ENCODE measurements around the gene PIAS4. TPM values are rescaled to one million over a fixed set of nuclear protein-coding genes. Genes with fewer than 3 reads are reported as not detected.
A peak's percentile ranks its signal among the peaks of the same experiment; 100 is the strongest.

PIAS4 gene
- total RNA-seq, 1 donor from 2014 or later: 22.2 TPM

- DNase-seq (ENCODE audit: low read depth): no peak
Observed at GRCh38 chr19:3977242-3978143, 30.0 kb upstream of the PIAS4 start.

GRCh38 chr19:3978145-3978544 is 29.4 kb upstream of the PIAS4 start:
- no peak for DNase-seq (ENCODE audit: low read depth)

- no peak for DNase-seq (ENCODE audit: low read depth)
Observed at GRCh38 chr19:3979289-3979673, 28.3 kb upstream of the PIAS4 start.

GRCh38 chr19:3979674-3980352 is 27.7 kb upstream of the PIAS4 start:
- no peak for DNase-seq (ENCODE audit: low read depth)

GRCh38 chr19:3980353-3981251 is 26.9 kb upstream of the PIAS4 start:
- DNase-seq (ENCODE audit: low read depth): no peak

- no peak for DNase-seq (ENCODE audit: low read depth)
Observed at GRCh38 chr19:3981373-3981735, 26.2 kb upstream of the PIAS4 start.

- DNase-seq (ENCODE audit: low read depth): no peak
Observed at GRCh38 chr19:3981736-3982681, 25.5 kb upstream of the PIAS4 start.

GRCh38 chr19:3982701-3983541 is 24.6 kb upstream of the PIAS4 start:
- peak; percentile 68 for DNase-seq (ENCODE audit: low read depth)

GRCh38 chr19:3983542-3983914 is 24.0 kb upstream of the PIAS4 start:
- no peak for DNase-seq (ENCODE audit: low read depth)

GRCh38 chr19:3983936-3984583 is 23.5 kb upstream of the PIAS4 start:
- DNase-seq (ENCODE audit: low read depth): peak; percentile 35

GRCh38 chr19:3984584-3984907 is 23.0 kb upstream of the PIAS4 start:
- DNase-seq (ENCODE audit: low read depth): no peak

- DNase-seq (ENCODE audit: low read depth): peak; percentile 90
Observed at GRCh38 chr19:3984908-3985642, 22.5 kb upstream of the PIAS4 start, which contains the start of gene EEF2. Gene EEF2, minus strand, starts transcription at chr19:3985463. Its CDS starts 83 bp downstream, at chr19:3985380.

GRCh38 chr19:3985643-3986259 is 21.8 kb upstream of the PIAS4 start:
- peak; percentile 26 for DNase-seq (ENCODE audit: low read depth)

- peak; percentile 84 for DNase-seq (ENCODE audit: low read depth)
Observed at GRCh38 chr19:3986260-3987041, 21.1 kb upstream of the PIAS4 start.

- peak; percentile 82 for DNase-seq (ENCODE audit: low read depth)
Observed at GRCh38 chr19:3987619-3988371, 19.7 kb upstream of the PIAS4 start.

GRCh38 chr19:3990815-3991117 is 16.8 kb upstream of the PIAS4 start:
- no peak for DNase-seq (ENCODE audit: low read depth)

- no peak for DNase-seq (ENCODE audit: low read depth)
Observed at GRCh38 chr19:3995607-3996006, 11.9 kb upstream of the PIAS4 start.

All from myocyte (in vitro differentiated cells).